Stimulated activated CD4-positive, alpha-beta T cell treated with anti-CD3 and anti-CD28 coated beads, Interleukin-1b, Interleukin-23, amount 100 ng/mL, for 48 hours (primary cell): ENCODE data around the gene ATF7IP.
A peak's percentile ranks its signal among the peaks of the same experiment; 100 is the strongest.
"Not testable (repeated sequence)": the region's sequence is repeated elsewhere in the genome, so short reads cannot be mapped to it uniquely, and the experiment has no call there.

Experiments used
- DNase-seq: peaks from one replicate; pipeline ENCODE4 v3.0.0-alpha.2; 2020

ATF7IP gene

DNA sequence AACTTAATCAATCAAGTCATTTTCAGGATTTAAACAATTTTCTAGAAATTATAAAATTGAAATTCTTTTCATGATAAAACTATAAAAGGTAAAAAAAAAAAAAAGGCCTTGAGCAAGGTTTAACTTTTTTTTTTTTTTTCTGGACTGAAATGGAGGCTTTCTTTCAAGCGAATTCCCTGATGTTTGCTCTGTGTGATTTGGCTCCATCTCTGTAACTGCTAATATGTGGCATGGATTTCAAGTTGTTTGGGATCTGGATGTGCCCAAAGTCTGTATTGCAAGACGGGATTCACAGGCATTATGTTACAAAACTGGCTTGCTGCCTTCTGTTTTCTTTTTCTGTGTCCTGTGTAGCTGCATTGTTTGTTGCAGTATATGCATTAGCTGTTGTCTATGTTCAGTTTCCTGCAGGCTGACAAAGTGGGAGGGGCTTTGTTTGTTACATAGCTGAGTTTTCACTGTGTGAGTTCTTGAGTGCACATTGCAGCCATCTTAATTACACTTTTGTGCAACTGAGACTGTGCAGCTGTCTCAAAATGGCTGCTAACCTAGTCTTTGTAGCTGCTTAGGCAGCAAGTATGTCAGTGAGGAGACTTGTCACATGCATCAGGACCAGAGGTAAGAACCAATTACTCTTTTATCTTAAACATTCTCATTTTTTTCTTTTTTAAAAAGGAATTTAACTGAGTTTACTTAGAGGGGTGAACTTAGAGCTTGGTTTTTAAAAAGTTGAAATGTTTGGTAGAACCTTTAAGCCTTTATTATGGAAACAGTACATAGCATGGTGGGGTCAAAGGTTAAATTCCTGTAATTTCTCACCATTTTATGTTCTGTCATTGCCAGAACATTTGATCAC, 19.5 kb downstream of the ATF7IP start:
- peak; percentile 71 for DNase-seq

DNA sequence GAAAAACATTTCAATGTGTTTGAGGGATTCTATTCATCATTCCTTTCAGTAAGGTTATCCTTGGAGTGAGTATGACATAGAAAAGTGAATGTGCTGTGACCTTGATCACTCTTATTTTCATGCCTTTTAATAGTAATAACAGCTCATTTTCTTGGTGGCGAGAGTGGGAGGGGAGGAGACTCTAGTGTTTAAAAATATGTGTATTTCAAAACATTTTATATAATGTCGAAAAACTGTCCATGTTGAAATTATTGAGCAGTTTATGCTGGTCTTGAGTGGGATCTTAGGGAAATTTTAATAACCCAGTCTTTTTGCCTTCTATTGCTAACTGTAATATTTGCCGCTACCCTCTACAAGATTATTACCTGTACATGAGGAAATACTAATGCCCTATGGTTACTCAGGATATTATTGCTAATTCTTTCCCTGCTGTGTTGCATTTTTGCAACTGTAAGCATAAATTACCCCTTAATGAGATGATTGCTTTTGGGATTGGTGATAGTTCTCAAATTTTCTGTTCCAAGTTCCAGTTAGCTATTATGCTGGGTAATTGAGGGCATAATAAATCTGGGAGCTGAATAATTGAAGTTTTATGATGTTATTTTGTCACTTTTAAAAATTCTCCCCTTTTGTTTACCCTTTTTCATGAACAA, 21.9 kb downstream of the ATF7IP start:
- DNase-seq, result no peak

DNA sequence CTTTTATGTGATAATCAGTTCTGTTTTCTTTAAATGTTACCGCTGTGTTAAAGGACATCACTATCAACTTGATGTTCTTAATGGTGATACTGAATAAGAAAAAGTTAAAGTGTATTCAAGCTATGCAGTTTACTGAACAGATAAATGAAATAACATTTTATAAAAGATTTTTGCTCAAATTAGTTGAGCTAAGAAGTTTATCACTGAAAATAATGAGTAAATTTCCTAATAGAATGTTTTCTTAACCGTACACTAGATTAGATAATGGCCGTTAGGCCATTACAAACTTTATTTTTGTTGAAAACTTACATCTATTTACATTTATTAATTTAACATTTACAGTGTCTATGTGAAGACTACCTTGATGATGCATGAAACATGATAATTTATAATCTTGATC, 25.0 kb downstream of the ATF7IP start:
- DNase-seq, result no peak

DNA sequence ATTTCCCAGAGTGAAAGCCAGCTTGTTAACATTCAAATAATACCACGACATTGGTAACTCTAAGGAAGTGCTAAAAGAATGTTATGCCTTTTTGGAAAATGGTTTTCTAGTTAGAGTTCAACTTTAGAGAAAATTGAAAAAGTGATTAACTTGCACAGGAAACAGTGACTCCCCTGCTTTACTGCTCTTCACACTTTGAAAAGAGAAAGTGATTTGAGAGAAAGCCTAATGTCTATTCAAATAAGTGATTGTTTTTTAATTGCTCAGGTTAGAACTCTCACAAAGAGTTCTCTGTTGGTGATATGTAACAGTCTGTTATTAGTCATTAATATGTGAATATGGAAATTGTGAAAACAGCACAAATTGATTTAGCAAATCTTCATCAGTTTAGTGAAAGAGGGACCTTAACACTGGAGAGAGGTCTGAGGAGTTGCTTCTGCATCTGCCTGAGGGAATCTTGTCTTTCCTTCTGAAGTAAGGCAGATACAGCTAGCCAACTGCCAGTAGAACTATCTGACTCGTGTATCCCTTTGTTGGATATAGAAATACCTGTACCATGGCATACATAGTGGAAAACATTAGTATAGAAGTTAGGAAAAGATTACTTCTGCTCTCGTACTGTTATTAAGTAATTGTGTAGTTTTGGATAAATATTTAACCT, 25.5 kb downstream of the ATF7IP start:
- no peak for DNase-seq

DNA sequence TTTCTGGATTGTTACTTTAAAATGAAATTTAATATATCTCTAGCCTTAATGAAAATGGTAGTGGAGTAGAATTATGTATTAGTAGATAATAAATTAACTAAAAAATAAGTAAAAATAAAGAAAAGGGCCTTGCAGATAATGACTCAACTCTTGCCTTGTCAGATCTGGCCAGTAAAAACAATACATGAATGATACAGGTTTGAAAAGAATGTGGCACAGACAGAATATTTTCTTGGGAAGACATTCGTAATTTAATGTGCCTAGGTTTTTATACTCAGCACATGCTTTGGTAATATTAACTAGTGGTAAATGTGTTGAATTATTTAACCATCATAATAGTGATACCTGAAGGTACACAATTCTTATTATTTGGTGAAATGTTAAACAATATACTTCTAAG, 28.3 kb downstream of the ATF7IP start:
- no peak for DNase-seq

DNA sequence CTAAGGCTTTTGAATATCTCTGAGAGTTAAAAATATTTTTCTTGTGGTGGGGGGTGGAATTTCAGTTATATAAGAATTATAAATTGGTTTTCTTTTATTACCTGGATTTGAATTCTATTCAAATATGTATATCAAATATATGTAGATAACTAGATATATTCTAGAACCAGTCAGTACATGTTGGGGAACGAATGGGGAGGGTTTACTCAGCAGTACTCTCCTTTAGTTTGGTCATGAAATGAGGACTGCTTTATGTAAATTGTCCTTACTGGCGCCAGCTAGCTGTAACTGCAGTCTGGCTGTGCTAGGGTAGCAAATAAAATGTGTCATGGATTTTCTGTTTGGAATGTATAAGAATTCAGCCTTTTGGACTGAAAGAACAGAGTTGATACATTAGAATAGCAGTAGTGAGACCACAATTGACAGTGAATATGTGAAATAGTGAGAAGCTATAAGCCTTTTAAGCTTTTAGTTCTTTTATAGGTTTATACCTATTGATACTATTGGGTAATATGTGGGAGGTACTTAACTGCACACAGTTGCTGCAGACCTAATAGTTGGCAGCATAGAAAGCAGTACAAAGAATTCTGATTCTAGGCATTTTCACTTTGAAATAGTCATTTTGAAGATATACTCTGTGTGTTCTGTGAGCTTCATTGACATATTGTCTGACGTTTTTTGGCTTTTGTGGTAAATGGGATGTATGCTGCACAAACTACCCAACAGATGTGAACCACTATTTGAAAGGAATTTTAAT, 29.0 kb downstream of the ATF7IP start:
- DNase-seq, result peak; percentile 45

DNA sequence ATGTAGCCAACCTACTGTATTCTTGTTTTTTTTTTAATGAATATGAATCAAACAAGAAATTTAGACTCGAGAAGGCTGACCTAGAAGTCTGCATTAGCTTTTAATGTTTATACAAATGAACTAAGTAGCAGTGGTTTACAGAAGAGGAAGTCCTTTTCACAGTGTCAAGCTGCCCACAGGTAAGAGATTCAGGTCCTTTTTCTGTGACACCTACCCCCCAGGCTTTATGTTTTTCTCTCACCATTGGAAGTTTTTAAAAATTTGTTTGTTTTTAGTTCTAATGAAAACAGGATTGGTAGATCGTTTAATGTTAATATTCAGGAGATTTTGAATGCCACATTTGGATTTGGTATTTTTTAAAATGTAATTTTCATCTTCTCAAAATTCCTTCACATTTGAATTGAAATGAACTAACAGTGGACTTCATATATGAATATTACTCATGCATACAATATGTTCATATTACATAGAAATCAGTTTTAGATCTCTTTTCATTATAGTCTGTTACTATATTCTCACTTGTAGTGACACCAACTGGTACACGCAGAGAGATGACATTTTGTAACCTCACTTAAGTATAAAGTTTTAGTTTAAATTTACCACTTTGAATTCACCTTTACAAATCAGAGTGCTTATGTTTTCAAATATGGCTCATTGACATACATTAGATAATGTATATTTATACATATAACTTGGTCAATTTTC, 29.7 kb downstream of the ATF7IP start:
- no peak for DNase-seq

DNA sequence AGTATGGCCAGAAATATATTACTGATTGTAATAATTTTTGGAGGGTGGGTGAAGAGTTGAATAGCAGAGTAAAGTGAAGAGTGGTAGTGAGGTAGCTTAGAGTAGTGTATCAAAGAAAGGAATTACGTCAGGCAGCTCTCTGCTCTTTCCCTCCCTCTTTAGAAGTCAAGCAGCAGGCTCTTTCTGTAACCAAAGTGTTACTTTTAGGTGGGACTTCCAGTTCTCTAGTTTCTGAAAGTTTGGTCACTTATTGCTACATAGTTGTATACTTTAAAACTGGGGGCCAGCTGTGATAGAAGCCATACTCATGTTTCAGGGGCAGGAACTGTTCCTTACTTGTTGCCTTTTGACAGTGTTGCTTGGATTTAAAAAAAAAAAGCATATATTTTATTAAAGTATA, 30.6 kb downstream of the ATF7IP start:
- no peak for DNase-seq

DNA sequence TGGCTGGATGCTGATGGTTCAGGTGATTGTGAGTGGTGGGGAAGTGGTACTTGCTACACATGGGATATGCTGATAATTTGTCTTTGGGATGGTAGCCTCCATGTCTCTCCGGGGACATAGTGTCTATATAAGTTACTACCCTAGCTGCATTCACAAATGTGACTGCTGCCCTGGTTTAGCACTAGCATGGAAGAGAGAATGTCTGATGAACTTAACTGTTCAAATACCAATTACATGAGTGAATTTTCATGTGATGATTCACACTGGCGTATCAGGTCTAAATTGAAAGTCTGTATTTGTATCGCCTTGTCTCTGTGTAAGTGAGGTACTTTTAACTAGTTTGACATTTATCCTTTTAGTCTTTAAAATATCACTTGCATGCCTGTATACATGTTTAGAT, 34.4 kb downstream of the ATF7IP start:
- no peak for DNase-seq

DNA sequence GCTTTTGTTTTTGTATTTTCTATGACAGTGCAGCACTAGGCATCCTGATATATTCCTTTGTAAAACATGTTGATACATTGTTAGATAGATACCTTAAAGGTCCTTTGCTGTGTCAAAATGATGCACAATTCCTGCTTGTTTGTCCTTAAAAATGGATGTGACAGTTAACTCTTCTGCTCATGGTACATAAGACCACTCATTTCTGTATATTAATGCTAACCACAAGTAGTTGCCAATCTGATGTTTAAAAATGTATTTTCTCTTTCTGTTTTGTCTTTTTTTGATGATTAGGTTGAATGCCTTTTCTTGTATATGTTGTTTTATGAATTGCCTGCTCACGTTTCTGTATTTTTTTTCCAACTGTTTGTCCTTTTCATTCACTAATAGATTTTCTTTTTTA, 35.1 kb downstream of the ATF7IP start:
- no peak for DNase-seq

DNA sequence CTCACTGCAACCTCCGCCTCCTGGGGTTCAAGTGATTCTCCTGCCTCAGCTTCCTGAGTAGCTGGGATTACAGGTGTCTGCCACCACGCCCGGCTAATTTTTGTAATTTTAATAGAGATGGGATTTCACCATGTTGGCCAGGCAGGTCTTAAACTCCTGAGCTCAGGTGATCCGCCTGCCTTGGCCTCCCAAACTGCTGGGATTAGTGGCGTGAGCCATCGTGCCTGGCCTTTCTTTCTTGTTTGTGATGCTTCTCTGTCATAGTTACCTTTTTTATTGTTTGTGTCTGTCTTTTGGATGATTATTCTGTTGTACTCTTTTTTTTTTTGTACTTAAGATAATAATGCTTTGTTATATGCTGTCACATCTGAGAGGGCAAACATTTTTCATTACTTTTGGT, 35.8 kb downstream of the ATF7IP start:
- DNase-seq, result not testable (repeated sequence)

DNA sequence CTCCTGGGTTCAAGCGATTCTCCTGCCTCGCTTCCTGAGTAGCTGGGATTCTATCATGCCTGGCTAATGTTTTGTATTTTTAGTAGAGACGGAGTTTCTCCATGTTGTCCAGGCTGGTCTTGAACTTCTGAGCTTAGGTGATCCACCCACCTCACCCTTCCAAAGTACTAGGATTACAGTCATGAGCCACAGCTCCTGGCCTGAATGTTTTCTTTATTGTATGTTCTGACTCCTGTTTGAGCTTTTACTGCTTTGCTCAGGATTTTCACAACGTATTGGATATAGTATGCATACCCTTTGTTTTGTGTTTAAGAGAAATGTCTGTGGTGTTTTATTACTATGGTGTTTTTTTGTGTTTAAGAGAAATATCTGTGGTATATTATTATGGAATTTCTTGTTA, 37.2 kb downstream of the ATF7IP start:
- no peak for DNase-seq

DNA sequence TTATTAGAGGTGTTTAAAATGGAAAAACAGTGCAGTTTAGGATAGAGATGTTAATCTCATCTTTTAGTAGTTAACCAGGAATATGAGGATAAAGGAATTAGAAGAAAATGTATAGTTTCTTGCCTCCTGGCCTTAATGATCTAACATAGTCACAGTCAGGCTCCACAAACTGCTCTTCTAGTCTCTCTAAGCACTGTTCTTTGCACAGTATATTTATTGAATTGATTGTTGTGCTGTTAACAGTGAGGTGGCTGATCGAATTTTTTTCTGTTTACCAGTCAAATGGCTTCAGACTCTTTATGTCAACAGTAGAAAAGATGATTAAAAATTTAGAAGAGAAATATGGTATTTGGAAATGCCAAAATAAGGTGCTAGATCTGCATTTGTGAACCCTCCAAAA, 37.8 kb downstream of the ATF7IP start:
- no peak for DNase-seq

DNA sequence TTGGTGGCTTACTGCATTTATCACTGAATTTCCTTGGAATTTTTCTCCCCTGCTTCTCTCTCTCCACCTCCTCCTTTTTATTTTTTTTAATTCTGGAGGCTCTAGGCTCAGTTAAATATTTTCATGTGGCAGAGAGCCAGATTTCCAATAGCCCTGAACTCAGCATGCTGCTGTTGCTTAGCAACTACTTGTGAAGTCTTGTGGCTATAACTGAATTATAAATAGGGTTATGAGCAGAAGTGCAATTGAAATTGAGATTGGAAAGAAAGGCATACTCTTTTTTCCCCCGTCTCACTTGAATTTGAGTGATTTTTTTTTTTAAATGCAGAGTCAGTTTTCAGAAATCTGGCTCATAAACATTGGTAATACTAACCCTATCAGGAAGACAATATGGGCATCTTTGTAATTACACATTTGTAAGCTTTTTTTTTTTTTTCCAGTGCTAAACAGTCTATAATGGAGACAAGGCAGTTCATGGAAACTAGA, 38.3 kb downstream of the ATF7IP start:
- DNase-seq, result no peak

DNA sequence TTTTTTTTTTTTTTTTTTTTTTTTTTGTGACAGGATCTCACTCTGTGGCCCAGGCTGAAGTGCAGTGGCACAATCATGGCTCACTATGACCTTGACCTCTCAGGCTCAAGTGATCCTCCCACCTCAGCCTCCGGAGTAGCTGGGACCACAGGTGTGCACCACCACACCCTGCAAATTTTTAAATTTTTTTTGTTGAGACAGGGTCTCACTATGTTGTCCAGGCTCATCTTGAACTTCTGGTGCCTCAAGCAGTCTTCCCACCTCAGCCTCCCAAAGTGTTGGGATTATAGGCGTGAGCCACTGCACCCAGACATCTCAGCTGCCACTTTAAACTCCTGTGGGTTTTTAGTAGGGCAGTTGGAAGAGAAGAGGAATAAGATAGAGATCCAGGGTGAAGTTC, 39.9 kb downstream of the ATF7IP start:
- not testable (repeated sequence) for DNase-seq

DNA sequence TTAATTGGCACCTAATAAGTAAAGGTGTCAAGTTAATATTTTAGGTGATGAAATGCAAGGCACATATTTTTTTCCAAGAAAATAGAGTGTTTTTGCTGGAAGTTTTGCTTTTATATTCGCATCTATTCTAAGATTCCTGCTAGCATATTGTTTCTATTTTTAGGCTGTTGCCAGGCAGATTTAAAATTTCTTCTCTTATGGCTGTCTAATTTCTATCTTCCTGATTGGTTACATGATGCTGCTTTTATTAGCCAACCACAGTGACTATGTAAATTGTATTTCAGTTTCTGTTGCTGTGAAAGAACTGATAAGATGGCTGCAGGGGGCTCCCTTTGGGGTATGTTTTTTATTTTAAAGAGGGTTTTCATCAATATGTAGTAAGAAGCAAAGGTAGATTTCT, 42.7 kb downstream of the ATF7IP start:
- DNase-seq, result no peak

DNA sequence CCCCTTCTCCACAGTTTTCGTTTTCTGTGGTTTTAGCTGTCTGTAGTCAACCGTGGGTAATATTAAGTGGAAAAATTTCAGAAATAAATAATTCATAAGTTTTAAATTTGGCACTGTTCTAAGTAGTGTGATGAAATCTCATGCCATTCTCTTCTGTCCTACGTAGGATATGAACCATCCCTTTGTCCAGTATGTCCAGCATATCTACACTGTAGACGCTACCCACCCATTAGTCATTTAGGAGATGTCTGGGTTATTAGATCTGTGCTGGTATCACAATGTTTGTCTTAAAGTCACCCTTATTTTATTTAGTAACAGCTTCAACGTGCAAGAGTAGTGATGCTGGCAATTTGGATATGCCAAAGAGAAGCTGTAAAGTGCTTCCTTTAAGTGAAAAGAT, 44.7 kb downstream of the ATF7IP start:
- no peak for DNase-seq

DNA sequence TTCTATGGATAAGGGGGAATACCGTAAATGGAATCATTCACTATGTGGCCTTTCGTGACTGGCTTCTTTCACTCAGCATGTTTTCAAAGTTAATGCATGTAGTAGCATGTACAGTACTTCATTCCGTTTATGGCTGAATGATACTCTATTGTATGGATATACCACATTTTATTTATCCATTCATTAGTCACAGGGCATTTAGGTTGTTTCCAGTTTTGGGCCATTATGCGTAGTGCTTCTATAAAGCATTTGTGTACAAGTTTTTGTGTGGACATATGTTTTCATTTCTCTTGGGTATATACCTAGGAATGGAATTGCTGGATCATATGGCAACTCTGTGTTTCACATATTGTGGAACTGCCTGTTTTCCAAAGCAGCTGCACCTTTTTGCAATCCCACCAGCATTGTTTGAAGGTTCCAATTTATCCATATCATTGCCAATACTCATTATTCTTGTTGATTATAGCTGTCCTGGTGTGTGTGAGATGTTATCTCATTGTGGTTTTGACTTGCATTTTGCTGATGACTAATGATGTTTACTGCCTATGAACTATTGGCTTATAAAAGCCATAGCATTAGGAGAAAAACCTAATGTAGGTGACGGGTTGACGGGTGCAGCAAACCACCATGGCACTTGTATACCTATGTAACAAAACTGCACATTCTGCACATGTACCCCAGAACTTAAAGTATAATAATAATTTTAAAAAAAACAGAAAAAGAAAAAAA, 45.5 kb downstream of the ATF7IP start:
- DNase-seq, result no peak

DNA sequence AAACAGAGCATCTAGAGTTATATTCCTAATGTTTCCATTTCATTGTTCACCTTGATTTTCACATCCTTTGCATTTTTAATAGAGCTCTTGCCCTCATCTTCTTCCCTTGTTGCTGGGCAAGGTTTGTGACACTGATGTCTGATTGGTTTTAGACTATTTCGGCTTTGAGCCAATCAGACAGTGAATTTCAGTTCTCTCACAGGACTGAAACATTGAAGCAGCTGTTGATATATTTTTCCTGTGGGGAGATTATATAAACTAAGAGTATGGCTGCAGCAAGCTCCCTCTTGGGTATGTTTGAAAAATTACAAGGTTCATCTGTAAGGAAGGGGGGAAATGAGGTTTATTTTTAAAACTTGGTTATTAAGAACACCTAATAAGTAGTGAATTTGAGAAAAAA, 51.2 kb downstream of the ATF7IP start:
- peak; percentile 17 for DNase-seq

DNA sequence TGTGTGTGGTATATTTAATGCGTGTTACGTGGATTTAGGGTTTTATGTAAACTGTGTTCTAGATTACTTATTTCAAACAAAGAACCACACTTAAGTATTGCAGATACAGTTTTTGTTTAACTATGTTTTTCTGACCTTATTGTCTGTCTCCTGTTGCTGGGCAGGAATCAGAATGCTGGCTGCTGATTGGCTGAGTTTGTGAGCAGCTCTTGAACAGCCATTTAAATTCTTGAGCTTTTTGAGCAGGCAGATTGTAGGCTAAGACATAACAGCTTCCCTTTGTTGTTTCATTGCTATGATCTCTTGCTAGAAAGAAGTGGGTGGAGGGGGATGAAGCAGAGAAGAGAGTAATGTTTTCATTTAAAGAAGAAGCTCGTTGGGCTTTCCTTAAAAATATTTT, 52.2 kb downstream of the ATF7IP start:
- peak; percentile 72 for DNase-seq

DNA sequence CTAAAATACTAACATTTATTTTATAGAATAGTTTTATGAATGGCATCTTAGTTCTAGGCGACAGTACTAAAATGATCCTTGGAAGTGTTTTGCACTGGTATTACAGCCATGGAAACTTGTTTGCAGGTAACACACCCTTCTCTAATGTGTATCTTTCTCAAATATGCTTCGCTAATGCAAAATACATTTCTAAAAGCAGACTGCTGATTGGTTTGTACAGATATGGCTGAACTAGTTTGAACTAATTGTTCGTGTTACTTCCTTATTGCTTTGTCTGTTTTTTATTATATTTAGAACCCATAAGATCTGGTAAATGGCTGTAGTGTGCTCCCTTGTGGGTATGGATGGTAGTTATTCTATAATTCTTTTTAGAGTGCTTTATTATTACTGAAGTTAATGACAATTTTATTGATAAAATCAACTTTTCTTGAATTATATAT, 53.0 kb downstream of the ATF7IP start:
- no peak for DNase-seq
